Testis (tissue), 3 donors: ENCODE results near the gene TAC4. TPM values are rescaled to one million over a fixed set of nuclear protein-coding genes. Genes with fewer than 3 reads are reported as not detected.

Experiments used
- DNase-seq: peaks from one replicate; pipeline ENCODE4 v3.0.0-alpha.2; 2019
- H3K27ac ChIP-seq, 2 donors: fragments of 200-600 bp; sonication (generic); one replicate each; pipeline ENCODE4 v1.5.1; 2019
- H3K27me3 ChIP-seq: fragments of 200-600 bp; sonication (generic); one replicate; pipeline ENCODE4 v1.5.1; 2019
- H3K36me3 ChIP-seq: fragments of 200-600 bp; sonication (generic); one replicate; pipeline ENCODE4 v1.5.1; 2017; ENCODE audit warnings: low read depth; ENCODE audit errors: missing control alignments
- H3K4me1 ChIP-seq: fragments of 200-600 bp; sonication (generic); one replicate; pipeline ENCODE4 v1.5.1; 2019
- H3K4me3 ChIP-seq, 2 donors: fragments of 200-600 bp; sonication (generic); one replicate each; pipeline ENCODE4 v1.5.1; 2017 to 2019
- H3K9me3 ChIP-seq: fragments of 200-600 bp; sonication (generic); one replicate; pipeline ENCODE4 v1.5.1; 2017
- POLR2A ChIP-seq: fragments of 450-650 bp; IDR thresholded peaks from one replicate; pipeline ENCODE4 v1.6.1; 2017; ENCODE audit warnings: antibody characterized with exemption, mild to moderate bottlenecking, moderate library complexity
- WGBS, 2 donors: methylation state at CpG; one replicate each; pipeline ENCODE4 v1.1.5; 2018; 5-methylcytosine and 5-hydroxymethylcytosine counted together
- intact Hi-C: fragments of 100-400 bp; cut with DNase I; formaldehyde crosslinking; loops from one replicate; pipeline ENCODE4 v1.15.1; 2023; ENCODE audit warnings: low total_unique reads
- polyA plus RNA-seq: library from polyadenylated mRNA; stranded (reverse); fragments of 350-450 nt; fragmentation: Illumina TruSeq; extraction: RNeasy Lipid Tissue Mini Kit (QIAGEN cat#74804); gene quantifications from one replicate; pipeline ENCODE4 v1.2.3, GENCODE V29; 2014; ENCODE audit warnings: low read depth, low replicate concordance; ENCODE audit not compliant: insufficient read depth
- total RNA-seq, 2 donors: library from RNA; depleted of rRNA; stranded (reverse); fragments of >200 nt; gene quantifications; one replicate each; pipeline ENCODE4 v1.2.3, GENCODE V29; 2016
- TF ChIP-seq, protein P1 (sequence below), 3 experiments: fragments of 450-650 bp in 2 of 3; fragments of 200-600 bp in 1 of 3; sonication (generic) in 1 of 3; IDR thresholded peaks; one replicate each; pipeline ENCODE4 v1.5.1; 2016 to 2019; ENCODE audit warnings: antibody characterized with exemption in 3 of 3, mild to moderate bottlenecking in 2 of 3, moderate library complexity in 1 of 3

TAC4 gene
- total and polyA plus RNA-seq, 3 donors from 2014 or later, result not detected

DNA sequence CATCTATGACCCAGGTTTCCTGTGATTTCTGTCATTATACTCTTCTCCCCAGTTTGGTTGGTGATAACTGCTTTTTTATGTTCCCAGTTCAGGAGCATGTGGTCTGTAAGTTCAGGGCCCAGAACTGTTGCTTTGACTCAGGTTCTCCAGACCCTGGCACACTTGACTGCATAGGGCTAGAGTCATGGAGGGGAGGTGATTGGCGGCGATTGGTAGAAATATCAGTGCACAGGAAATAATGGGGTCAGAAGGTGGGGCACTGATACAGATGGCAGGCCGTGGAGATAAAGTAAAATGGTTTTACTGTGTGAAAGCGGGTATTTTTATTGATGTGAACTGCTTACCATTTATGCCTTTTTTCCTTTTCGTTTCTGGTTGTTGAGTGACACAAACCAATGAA, 28.7 kb downstream of the TAC4 start:
- no peak for TF ChIP-seq POLR2A
- TF ChIP-seq, protein P1, sequence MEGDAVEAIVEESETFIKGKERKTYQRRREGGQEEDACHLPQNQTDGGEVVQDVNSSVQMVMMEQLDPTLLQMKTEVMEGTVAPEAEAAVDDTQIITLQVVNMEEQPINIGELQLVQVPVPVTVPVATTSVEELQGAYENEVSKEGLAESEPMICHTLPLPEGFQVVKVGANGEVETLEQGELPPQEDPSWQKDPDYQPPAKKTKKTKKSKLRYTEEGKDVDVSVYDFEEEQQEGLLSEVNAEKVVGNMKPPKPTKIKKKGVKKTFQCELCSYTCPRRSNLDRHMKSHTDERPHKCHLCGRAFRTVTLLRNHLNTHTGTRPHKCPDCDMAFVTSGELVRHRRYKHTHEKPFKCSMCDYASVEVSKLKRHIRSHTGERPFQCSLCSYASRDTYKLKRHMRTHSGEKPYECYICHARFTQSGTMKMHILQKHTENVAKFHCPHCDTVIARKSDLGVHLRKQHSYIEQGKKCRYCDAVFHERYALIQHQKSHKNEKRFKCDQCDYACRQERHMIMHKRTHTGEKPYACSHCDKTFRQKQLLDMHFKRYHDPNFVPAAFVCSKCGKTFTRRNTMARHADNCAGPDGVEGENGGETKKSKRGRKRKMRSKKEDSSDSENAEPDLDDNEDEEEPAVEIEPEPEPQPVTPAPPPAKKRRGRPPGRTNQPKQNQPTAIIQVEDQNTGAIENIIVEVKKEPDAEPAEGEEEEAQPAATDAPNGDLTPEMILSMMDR (IDR thresholded peaks at IDR 0.05), result no peak
- no peaks in the 10 kb centered on the region for H3K36me3 ChIP-seq
- H3K9me3 ChIP-seq, result no peaks in the 10 kb centered on the region
- intact Hi-C loops, result no loop called here
- H3K4me3 ChIP-seq, result no peak overlapping the region
- 96 to 97% methylated on average over 5 of the region's 5 CpGs for WGBS, 2 donors
- H3K27ac ChIP-seq, result no peak overlapping the region
- DNase-seq, result no peak
- peaks cover 16% of the 10 kb centered on the region for H3K4me1 ChIP-seq
- H3K27me3 ChIP-seq, result no peaks in the 10 kb centered on the region

DNA sequence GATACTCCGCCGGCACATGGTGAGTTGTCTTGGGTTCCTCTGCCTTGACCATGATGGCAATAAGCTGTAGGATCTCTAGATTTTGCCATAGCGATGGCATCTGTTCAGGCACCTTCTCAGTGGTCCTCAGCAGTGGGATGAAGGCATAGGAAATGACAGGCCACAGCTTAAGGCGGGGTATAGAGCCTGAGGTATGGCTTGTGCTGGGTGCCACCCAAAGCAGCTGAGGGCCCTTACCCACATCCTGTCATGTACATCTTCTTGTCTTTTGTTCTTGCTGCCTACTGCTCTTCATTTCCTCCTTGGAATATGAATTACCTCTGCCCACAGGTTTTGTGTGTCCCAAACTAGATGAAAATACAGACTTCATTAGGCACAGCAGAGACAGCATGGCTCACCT, 29.9 kb downstream of the TAC4 start:
- no peaks in the 10 kb centered on the region for H3K9me3 ChIP-seq
- no peak for DNase-seq
- intact Hi-C loops, result no loop called here
- no peaks in the 10 kb centered on the region for H3K36me3 ChIP-seq
- H3K4me3 ChIP-seq, result no peak overlapping the region
- peaks cover 16% of the 10 kb centered on the region for H3K4me1 ChIP-seq
- no peak for TF ChIP-seq POLR2A
- TF ChIP-seq, protein P1 (IDR thresholded peaks at IDR 0.05), result no peak
- no peaks in the 10 kb centered on the region for H3K27me3 ChIP-seq
- H3K27ac ChIP-seq, result no peak overlapping the region
- 98% methylated on average over 4 of the region's 4 CpGs for WGBS, 2 donors

DNA sequence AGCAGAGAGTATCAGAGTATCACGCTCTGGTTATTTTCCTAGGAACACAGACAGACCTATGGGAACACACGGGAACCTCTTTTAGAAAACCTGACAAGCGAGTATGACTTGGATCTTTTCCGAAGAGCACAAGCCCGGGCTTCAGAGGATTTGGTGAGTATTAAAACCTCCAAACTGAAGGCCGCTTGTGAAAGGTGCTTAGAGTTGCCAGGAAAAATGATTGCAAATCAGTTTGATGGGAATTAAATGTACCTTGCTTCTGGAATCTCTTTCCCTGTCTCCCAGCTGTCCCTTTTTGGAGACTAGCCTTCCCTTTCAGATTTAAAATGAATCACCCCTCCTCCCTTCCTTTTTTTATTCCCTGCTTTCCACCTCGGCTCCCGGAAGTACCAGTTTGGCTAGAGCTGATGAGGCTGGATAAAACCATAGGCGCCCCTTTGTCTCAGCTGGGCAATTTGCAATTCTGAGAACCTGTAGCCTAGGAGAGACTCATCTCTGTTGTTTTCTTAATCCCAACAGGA, 32.0 kb downstream of the TAC4 start:
- WGBS, 2 donors, result 30 to 39% methylated on average over 9 of the region's 9 CpGs
- no peak for DNase-seq
- no peak overlapping the region for H3K4me3 ChIP-seq
- H3K27me3 ChIP-seq, result no peaks in the 10 kb centered on the region
- no peak for TF ChIP-seq POLR2A
- TF ChIP-seq, protein P1 (IDR thresholded peaks at IDR 0.05), result no peak
- H3K36me3 ChIP-seq, result no peaks in the 10 kb centered on the region
- H3K9me3 ChIP-seq, result no peaks in the 10 kb centered on the region
- peak overlapping the region in 1 of 2 donors; percentile 71 for H3K27ac ChIP-seq
- H3K4me1 ChIP-seq, result peaks cover 16% of the 10 kb centered on the region
- intact Hi-C loops, result no loop called here

DNA sequence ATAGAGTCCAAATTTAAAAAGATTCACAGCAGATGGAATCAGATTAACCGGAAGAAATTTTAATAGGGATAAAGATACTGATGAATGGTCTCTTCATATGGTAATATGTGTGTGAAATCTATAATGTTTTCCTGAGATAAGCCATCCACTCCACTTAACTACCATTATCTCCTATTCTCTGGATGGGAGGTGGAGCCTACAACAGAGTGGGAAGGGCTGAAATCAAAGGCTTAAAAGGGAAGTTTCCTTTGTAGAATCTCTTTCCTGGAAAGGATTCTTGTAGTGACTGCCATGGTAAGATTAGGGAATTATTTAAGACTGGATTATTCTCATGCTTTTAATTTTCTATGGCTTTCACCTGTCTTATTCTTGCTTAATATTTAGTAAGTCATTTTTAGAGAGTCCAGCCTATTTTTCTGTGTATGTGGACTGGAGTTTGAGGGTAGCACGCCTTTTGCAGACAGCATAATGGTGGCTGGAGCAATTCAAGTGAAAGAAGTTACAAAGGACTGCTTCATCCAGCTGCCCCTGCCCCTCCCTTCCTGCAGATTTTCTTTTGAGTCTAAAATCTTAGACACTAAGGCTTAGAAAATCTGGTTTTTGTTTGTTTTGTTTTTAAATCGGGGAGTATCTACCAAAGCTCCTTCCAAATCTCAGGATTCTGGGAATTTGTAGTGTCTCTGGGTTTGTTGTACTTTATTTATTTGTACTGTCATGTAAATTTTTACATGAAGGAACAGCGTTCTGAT, 32.9 kb downstream of the TAC4 start:
- Histone ChIP-seq H3K4me1 (peaks cover 16% of the 10 kb centered on the region), H3K27me3 (no peaks in the 10 kb centered on the region), H3K9me3 (no peaks in the 10 kb centered on the region), H3K4me3 (no peak overlapping the region), H3K27ac (peak overlapping the region in 1 of 2 donors; percentile 71), H3K36me3 (no peaks in the 10 kb centered on the region)
- TF ChIP-seq, protein P1 (IDR thresholded peaks at IDR 0.05), result no peak
- TF ChIP-seq POLR2A, result no peak
- intact Hi-C loops, result no loop called here
- 45 to 50% methylated on average over 4 of the region's 4 CpGs for WGBS, 2 donors
- DNase-seq, result no peak

DNA sequence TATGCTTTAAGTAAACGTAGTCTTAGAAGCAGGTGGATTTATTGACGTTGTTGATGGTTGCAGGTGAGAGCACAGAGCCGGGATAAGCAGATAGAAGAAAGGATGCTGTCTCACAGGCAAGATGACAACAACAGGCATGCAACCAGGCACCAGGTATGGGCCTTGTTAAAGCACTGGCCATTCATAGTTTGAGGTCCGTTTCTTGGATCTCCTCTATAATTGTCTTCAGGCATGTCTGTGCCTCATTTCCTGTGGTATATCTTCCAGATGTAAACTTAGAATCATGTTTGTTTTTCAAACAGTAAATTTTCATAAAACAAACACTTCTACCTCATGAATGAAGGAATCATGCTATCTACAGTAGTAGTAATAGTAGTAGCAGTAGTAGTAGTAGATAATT, 38.8 kb downstream of the TAC4 start:
- WGBS, 2 donors, result 74 to 75% methylated on average over 4 of the region's 4 CpGs
- no peaks in the 10 kb centered on the region for H3K36me3 ChIP-seq
- intact Hi-C loops, result no loop called here

More for the DNA sequence above, 38.8 kb downstream of the TAC4 start:
- Histone ChIP-seq H3K27ac (no peak overlapping the region), H3K9me3 (no peaks in the 10 kb centered on the region), H3K4me3 (no peak overlapping the region), H3K27me3 (no peaks in the 10 kb centered on the region), H3K4me1 (no peaks in the 10 kb centered on the region)
- TF ChIP-seq, protein P1 (IDR thresholded peaks at IDR 0.05), result no peak
- TF ChIP-seq POLR2A, result no peak
- no peak for DNase-seq
